Measurements from ENCODE around the gene FILIP1L. TPM values are rescaled to one million over a fixed set of nuclear protein-coding genes. Genes with fewer than 3 reads are reported as not detected.

Gene FILIP1L
- polyA plus RNA-seq, 1 donor (not counting 4 experiments of a cell fraction or from before 2014, with no cell fraction given) = 14.7 TPM

- Histone ChIP-seq H3K9me3 (ENCODE audit: control insufficient read depth, low read depth, low read length) (no peaks in the 10 kb centered on the region), H3K4me2 (ENCODE audit: control insufficient read depth, extremely low read depth, insufficient read depth, low read depth, low read length) (no peak overlapping the region)
Observed at GRCh38 chr3:99866261-99866761, 248.0 kb downstream of the FILIP1L start.

GRCh38 chr3:99865321-99865720, 249.0 kb downstream of the FILIP1L start:
- TF ChIP-seq CTCF (optimal IDR thresholded peaks at IDR 0.05 in 1 of 3, IDR thresholded peaks at IDR 0.05 in 1 of 3, conservative IDR thresholded peaks at IDR 0.05 in 1 of 3; ENCODE audit: extremely low read depth in 1 of 3, insufficient read depth in 2 of 3, low read length in 3 of 3) = no peak
- no peak for TF ChIP-seq EZH2 (IDR thresholded peaks at IDR 0.05; ENCODE audit: low read length)
- Histone ChIP-seq H4K20me1 (ENCODE audit: control insufficient read depth, extremely low read depth, insufficient read depth, low read length) (no peaks in the 10 kb centered on the region), H3K27ac (ENCODE audit: control insufficient read depth, insufficient read depth, low read length) (no peak overlapping the region), H2AFZ (ENCODE audit: control insufficient read depth, low read length) (no peak overlapping the region), H3K36me3 (ENCODE audit: control insufficient read depth in 2 of 2, extremely low read depth in 1 of 2, insufficient read depth in 2 of 2, low read length in 2 of 2) (peaks cover 10 to 24% of the 10 kb centered on the region in 2 experiments), H3K9ac (ENCODE audit: control insufficient read depth, extremely low read depth, insufficient read depth, low read length) (no peak overlapping the region), H3K4me3 (ENCODE audit: control insufficient read depth in 2 of 3, extremely low read depth in 1 of 3, insufficient read depth in 2 of 3, low read depth in 1 of 3, low read length in 3 of 3) (no peak overlapping the region), H3K27me3 (ENCODE audit: control insufficient read depth, extremely low read depth, insufficient read depth, low read length) (no peaks in the 10 kb centered on the region), H3K4me2 (ENCODE audit: control insufficient read depth, extremely low read depth, insufficient read depth, low read depth, low read length) (no peak overlapping the region), H3K9me3 (ENCODE audit: control insufficient read depth, low read depth, low read length) (no peaks in the 10 kb centered on the region), H3K9me1 (ENCODE audit: control insufficient read depth, extremely low read depth, insufficient read depth, low read length) (peaks cover 2% of the 10 kb centered on the region), H3K79me2 (ENCODE audit: control insufficient read depth, insufficient read depth, low read length) (peaks cover 44% of the 10 kb centered on the region), H3K4me1 (ENCODE audit: control insufficient read depth, extremely low read depth, insufficient read depth, low read length) (peaks cover 3% of the 10 kb centered on the region)
- dilution Hi-C loops (cut with MboI; ENCODE audit: extremely low pct_ligation_motif_present, low sequenced_read_pairs) = no loop called here
- no peak for FAIRE-seq
- no peak for DNase-seq (ENCODE audit: low read depth, low spot score)

More at GRCh38 chr3:99866261-99866761, 248.0 kb downstream of the FILIP1L start:
- no peak overlapping the region for H3K9ac ChIP-seq (ENCODE audit: control insufficient read depth, extremely low read depth, insufficient read depth, low read length)
- H3K9me1 ChIP-seq (ENCODE audit: control insufficient read depth, extremely low read depth, insufficient read depth, low read length) = peaks cover 2% of the 10 kb centered on the region
- peaks cover 46% of the 10 kb centered on the region for H3K79me2 ChIP-seq (ENCODE audit: control insufficient read depth, insufficient read depth, low read length)
- dilution Hi-C loops (cut with MboI; ENCODE audit: extremely low pct_ligation_motif_present, low sequenced_read_pairs) = no loop called here
- TF ChIP-seq EZH2 (IDR thresholded peaks at IDR 0.05; ENCODE audit: low read length) = no peak
- no peak for TF ChIP-seq CTCF (optimal IDR thresholded peaks at IDR 0.05 in 1 of 3, IDR thresholded peaks at IDR 0.05 in 1 of 3, conservative IDR thresholded peaks at IDR 0.05 in 1 of 3; ENCODE audit: extremely low read depth in 1 of 3, insufficient read depth in 2 of 3, low read length in 3 of 3)
- FAIRE-seq (no peak), DNase-seq (ENCODE audit: low read depth, low spot score) (no peak)
- no peak overlapping the region for H3K4me3 ChIP-seq (ENCODE audit: control insufficient read depth in 2 of 3, extremely low read depth in 1 of 3, insufficient read depth in 2 of 3, low read depth in 1 of 3, low read length in 3 of 3)
- no peaks in the 10 kb centered on the region for H3K4me1 ChIP-seq (ENCODE audit: control insufficient read depth, extremely low read depth, insufficient read depth, low read length)
- H3K27me3 ChIP-seq (ENCODE audit: control insufficient read depth, extremely low read depth, insufficient read depth, low read length) = no peaks in the 10 kb centered on the region
- H3K27ac ChIP-seq (ENCODE audit: control insufficient read depth, insufficient read depth, low read length) = no peak overlapping the region
- H4K20me1 ChIP-seq (ENCODE audit: control insufficient read depth, extremely low read depth, insufficient read depth, low read length) = no peaks in the 10 kb centered on the region
- no peak overlapping the region for H2AFZ ChIP-seq (ENCODE audit: control insufficient read depth, low read length)
- H3K36me3 ChIP-seq (ENCODE audit: control insufficient read depth in 2 of 2, extremely low read depth in 1 of 2, insufficient read depth in 2 of 2, low read length in 2 of 2) = peaks cover 10 to 24% of the 10 kb centered on the region in 2 experiments

All from keratinocyte (primary cell).